HS-5 (cell line): ENCODE measurements around the gene AFAP1L2.

Experiments
- DNase-seq: peaks from one replicate; pipeline ENCODE4 v3.0.0-alpha.2; 2012; ENCODE audit warnings: low read depth

The AFAP1L2 gene

DNA sequence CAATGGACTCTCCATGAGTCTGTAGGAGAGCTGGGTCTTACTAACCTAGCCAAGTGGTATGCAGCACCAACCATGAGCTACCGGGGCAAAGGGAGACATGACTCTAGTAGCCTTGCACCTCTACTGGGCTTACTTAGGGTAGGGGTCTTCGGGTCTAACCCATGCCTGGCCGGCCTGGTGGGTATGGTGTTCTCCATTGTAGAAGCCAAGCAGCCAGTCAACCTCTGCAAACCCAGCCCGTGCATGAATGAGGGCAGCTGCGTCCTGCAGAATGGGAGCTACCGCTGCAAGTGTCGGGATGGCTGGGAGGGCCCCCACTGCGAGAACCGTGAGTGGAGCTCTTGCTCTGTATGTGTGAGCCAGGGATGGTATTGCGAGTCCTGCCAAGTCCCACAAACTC lies 114.3 kb downstream of the AFAP1L2 start:
- no peak for DNase-seq

DNA sequence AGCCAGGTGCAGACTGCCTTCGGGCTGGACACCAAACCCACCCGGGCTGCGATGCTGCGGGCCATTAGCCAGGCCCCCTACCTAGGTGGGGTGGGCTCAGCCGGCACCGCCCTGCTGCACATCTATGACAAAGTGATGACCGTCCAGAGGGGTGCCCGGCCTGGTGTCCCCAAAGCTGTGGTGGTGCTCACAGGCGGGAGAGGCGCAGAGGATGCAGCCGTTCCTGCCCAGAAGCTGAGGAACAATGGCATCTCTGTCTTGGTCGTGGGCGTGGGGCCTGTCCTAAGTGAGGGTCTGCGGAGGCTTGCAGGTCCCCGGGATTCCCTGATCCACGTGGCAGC lies 115.2 kb downstream of the AFAP1L2 start:
- DNase-seq: no peak

DNA sequence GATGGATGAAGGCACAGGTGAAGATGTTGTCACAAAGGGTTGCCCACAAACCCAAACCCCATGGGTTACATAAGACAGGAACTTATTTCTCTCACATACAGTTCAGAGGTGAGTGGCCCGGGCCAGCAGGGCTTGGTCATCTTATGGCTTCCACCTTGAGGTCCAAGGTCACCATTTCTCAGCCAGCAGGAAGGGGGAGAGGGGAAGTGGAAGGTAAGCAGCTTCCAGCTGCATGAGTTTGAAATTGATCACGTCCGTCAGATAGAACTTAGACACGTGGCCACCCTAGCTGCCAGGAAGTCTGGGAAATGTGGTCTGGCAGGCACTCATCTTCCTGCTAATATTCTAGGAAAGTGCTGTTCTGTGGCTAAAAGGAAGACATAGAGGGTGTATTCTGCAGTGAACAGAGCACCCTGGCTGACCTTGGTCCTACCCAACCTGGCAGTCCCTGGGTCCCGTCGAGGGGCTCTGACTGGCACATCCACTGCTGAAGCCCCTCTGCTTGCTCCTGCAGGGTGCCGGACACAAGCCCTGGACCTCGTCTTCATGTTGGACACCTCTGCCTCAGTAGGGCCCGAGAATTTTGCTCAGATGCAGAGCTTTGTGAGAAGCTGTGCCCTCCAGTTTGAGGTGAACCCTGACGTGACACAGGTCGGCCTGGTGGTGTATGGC lies 115.7 kb downstream of the AFAP1L2 start:
- no peak for DNase-seq

DNA sequence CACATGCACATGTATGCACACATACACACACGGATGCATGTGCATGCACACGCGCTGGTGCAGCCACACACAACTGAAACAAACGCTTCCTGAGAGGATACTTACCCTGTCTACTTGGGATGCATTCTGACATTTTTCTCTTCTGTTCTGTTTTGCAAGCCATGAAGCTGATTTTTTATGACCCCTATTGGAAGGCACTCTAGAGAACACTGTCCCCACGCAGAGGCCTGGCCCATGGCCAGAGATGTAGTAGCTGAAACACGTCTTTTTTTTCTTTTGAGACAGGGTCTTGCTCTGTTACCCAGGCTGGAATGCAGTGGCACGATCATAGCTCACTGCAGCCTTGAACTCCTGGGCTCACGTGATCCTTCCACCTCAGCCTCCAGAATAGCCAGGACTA lies 117.4 kb downstream of the AFAP1L2 start:
- DNase-seq: no peak

DNA sequence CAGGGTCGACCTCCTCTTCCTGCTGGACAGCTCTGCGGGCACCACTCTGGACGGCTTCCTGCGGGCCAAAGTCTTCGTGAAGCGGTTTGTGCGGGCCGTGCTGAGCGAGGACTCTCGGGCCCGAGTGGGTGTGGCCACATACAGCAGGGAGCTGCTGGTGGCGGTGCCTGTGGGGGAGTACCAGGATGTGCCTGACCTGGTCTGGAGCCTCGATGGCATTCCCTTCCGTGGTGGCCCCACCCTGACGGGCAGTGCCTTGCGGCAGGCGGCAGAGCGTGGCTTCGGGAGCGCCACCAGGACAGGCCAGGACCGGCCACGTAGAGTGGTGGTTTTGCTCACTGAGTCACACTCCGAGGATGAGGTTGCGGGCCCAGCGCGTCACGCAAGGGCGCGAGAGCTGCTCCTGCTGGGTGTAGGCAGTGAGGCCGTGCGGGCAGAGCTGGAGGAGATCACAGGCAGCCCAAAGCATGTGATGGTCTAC lies 118.3 kb downstream of the AFAP1L2 start:
- DNase-seq: no peak

DNA sequence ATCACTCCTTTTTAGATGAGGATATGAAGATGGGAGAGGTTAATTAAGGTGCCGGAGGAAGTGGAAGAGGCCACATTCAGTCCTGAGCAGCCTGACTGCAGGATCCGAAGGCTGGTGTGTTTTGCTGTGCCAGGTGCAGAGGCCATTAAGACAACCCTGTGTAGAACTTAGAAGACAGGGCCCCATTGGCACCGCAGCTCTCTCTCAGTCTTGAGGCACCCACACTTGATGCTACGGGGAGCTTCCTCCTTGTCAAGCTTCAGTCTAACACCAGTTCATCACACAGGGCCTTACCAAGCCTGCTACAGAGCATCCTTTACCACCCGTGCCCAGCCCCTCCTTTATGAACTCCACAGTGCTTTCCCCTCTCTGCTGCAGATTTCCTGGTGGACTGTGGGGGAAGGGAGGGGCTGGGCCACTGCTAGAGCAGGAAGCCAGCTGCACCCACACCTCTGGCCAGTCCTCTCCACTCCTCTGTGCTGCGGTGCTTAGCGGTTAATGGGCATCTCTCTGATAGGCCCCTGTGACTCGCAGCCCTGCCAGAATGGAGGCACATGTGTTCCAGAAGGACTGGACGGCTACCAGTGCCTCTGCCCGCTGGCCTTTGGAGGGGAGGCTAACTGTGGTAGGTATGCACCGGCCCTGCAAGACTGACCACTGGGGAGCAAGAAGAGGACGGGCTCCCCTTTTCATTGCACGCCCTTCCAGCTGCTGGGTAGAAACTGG lies 119.8 kb downstream of the AFAP1L2 start:
- no peak for DNase-seq

DNA sequence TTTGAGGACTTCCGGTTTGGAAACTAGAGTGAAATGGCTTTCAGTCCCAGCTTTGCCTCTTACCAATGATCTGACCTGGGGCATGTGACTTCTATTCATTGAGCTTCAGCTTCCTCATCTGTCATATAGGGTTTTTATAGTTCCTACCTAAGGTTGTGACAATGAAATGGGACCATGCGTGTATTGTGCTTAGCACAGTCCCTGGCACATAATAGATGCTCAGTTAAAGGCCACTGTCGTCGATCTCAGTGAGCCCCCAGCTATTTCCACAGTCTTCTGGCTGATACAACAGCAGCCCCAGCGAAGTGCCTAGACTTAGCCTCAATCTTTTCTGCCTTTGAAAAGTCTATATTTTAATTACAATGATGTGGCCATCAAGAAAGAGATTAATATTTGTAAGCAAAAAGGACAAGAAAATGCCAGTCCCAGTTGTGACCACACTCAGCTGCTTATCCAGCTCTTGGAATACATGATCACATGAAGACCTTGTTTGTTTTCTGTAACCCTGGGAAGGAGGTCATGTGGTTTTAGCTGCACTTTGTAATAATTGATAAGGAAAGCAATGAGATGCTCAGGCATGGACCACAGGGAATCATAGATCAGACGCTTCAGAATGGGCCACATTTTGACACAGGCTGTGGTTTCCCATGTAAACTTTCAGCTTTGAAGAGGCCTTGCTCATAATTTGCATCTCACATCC lies 120.6 kb downstream of the AFAP1L2 start:
- no peak for DNase-seq

DNA sequence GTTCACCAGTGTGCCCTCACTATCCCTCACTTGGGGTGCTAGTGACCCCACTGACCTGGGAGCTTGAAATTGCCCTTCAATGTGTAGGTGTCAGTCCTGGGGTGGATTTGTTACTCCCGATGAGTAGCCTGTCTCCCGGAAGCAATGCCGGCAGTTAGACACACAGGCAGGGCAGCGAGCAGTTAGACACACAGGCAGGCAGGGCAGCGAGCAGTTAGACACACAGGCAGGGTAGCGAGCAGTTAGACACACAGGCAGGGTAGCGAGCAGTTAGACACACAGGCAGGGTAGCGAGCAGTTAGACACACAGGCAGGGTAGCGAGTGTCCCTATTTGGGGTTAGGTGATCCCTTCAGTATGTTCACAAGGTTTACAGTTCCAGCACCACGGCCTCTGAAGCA lies 121.2 kb downstream of the AFAP1L2 start:
- no peak for DNase-seq

DNA sequence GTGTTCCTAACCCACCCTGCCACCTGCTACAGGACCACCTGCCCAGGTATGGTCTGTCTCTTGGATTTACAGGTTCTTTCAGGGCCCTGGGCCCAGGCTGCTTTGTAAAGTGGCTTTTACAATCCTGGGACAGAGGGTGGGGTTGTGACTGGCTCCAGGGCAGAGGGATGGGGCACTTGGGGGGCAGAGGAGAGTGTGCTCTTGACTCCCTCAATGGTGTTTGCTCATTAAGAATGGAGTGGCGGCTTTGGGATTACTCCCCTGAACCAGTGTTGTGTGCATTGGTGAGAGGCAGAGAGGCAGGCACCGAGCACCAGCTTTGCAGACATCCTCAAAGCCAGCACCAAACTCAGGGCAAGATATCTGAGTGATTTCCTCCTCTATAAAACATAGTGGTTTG lies 121.8 kb downstream of the AFAP1L2 start:
- DNase-seq: no peak

DNA sequence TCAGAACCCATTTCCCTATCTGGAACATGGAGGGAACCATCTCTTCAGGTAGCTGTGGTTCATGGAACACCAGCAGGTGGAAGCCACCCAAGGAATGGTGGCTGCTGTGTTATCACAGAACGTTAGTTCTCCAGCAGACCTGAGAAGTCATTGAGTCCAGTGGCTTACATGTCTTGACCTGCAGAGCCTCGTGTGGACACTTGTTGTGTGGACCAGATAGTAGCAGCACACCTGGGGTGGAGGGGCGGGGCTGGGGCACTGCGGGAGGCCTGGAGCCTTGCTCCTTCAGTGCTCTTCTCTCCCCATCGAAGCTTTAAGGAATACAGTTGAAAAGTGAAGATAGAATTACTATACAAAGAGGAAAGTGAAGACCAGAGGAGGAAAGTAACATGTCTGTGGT lies 122.8 kb downstream of the AFAP1L2 start:
- DNase-seq: no peak

DNA sequence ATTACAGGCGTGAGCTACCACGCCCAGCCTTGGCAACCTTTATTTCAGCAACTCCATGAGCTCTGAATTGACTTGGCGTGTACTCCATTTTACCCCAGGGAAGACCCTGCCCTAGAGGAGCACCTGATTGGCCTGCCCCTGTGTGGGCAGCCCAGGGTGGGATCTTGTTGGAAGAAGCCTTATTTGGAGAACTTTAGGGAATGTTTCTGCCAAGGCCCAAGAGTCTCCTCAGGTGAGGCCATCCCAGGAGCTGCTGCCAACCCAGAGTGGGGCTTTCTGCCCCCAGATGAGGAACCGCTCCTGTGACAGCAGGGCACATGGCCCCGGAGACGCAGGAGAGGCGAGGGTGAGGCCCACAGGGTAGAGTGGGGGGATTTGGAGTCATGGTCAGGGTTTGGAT lies 123.3 kb downstream of the AFAP1L2 start:
- no peak for DNase-seq

DNA sequence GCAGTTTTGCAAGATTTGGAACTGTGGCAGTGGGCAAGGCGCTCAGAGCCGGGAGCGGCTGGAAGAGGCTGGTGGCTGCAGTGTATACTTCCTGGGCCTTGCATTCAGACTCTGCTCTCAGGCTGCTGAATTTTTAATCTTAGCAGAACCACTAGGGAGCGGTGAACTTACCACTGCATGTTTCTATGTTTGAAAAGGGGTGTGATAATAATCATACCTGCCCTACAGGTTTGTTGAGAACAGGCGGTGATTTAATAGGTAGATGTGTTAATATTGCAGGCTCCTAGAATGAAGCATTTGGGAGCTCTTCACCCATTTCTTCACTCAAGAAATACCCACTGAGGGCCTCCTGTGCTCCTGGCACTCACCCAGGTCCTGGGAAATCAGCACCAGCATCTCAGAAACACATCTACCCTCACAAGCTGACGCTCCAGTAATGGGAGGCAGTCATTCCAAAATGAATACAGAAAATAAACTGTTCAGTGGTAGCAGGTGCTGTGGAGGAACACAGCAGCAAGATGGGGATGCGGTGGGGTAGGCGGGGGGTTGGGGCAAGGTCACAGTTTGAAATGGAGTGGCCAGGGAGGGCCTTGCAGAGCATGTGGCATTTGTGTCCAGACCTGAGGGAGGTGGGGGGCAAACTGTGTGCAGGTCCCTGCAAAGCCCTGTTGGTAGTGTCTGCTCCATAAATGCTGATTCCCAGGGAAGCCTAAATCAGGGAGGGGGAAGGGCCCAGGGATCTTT lies 124.2 kb downstream of the AFAP1L2 start:
- DNase-seq: no peak

DNA sequence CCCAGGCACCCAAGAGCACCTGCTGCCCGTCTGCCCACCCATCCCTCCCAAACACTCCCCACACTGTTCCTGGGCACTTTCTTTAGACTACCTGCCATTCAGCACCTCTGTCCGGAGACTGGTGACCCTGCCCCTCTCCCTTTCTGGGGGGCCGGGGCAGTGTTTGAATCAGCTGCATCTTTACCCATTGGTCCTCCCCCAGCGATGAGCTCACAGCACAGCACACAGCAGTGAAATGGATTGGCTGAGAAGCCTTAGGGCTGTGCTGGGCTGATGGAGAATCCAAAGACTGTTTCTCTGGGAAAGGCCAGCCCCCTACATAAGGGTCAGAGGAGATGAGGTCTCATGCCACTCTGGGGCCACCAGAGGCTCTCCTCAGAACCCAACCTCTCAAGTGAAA lies 125.0 kb downstream of the AFAP1L2 start:
- no peak for DNase-seq

DNA sequence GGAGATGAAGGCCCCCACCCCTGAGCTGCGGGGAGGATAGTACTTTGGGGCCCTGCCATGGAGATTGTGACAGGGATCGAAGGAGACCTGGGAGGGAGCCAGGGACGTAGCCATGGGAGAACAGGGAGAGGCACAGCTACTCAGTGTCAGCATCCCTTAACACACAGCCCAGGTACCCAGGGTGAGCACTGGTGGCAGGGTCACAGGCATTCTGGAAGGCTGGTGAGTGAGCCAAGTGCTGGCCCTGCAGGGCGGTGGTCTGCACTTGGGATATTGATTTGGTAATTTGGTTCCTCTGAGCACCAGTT lies 125.5 kb downstream of the AFAP1L2 start:
- DNase-seq: no peak

DNA sequence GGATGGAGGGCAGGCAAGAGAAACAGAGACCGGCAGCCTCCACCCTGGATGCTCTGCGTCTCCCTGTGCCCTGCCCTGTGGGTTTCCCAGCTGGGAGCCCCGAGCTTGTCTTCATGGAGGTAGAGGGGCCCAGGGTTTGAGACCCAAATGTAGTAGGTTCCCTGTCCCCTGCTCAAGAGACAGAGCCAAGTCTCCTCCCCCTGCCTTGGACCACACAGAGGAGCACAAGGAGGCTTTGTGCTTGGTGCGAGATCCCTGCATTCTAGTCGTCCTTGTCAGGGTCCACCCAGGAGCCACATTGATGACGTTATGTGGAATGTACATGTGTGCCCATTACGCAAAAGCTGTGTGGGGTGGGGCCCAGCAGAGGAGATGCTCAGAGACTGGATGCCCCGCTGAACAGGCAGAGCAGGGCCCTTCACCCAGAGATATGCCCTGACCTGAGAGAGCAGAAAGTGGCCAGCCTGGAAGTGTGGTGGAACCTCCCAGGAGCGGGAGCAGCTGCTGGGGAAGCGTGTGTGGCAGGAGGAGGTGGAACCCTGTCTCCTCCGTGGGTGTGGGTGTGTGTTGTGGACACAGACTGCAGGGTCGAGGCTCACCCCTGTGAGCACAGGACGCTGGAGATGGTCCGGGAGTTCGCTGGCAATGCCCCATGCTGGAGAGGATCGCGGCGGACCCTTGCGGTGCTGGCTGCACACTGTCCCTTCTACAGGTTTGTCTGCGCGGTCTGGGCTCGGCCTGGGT lies 126.0 kb downstream of the AFAP1L2 start:
- DNase-seq: no peak

DNA sequence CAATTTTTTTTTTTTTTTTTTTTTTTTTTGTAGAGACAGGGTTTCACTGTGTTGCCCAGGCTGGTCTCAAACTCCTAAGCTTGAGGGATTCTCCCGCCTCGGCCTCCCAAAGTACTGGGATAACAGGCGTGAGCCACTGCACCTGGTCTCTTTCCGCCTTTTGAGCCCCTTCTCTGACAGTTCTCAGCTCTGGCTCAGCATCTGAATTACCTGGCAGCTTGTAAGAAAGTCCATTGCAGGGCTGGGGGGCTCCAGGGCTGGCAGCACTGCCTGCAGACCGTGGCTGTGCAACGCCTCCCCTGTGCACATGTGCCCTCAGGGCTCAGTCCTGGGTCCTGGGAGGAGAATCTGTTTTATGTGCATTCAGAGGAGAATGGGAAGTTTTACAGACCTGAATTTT lies 127.6 kb downstream of the AFAP1L2 start:
- DNase-seq: no peak

DNA sequence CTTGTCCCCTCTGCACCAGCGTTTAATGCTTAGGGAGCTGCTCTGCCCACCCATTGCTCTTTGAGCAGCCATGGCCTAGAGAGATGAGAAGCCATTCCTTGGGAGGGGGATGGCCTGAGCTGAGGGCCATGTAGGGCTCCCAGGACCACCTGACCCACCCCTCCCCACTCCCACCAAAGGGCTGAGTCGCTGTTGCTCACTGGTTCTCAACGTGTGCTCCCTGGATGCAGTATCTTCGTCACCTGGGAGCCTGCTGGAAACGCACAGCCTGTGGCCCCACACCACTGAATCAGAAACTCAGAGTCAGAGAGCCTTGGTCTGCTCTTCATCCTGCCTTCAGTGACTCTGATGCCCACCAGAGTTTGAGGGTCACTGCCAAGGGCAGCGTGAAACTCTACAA lies 128.2 kb downstream of the AFAP1L2 start:
- DNase-seq: no peak

DNA sequence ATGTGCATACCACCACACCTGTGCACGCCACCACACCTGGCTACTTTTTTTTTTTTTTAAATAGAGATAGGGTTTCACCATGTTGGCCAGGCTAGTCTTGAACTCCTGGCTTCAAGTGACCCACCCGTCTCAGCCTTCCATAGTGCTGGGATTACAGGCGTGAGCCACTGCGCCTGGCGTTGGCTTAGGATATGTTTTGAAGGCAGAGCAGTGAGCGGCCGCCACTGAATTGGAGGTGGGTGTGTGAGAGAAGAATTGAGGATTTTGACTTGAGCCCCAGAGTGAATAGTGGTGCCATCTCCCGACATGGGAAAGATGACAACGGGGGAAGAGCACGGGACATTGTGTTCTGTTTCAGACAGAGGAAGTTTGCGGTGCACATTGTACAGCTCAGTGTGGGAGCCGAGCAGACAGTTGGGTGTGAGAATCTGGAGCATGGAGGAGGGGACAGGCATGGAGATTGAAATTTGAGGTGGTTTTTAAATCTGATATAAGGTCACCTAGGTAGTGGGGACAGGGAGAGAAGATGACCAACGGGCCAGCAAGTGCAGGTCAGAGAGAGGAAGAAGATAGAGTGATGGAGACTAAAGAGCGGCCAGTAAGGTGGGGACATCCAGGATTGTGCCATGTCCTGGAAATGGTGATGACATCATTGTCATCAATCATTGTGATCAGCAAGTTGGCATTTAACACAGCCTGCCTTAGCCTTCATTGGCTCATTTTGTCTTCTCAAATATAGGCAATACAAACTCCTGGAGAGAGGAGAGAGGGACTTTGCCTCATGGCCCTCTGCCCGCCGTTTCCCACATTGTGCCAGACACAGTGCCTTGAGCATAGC lies 129.5 kb downstream of the AFAP1L2 start:
- no peak for DNase-seq

DNA sequence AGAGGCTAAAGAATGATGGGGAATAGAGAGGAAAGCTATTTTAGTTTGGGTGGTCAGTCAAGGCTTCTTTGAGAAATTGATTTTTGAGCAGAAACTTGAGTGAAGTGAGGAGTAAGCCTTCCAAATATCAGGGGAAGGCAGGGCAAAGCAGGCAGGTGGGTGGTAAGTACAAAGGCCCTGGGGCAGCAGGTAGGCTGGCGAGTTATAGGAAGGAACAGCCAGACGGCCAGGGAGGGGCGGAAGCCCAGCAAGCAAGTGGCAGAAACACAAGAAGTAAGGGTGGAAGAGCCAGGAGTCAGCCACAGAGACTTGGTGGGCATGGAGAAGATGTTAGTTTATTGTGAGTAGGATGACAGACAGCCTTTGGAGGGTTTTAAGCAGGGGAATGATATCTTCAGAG lies 130.4 kb downstream of the AFAP1L2 start:
- DNase-seq: no peak

DNA sequence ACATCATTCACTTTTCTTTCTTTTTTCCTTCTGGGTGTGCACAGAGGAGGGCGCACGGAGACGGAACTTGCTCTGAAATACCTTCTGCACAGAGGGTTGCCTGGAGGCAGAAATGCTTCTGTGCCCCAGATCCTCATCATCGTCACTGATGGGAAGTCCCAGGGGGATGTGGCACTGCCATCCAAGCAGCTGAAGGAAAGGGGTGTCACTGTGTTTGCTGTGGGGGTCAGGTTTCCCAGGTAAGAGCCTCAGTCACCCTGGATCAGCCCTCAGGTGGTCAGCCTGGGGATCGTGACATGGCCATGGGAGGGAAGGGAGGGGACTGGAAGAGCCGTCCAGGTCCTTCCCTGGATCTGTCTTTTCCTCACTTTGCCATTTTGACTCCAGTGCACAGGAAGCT lies 131.6 kb downstream of the AFAP1L2 start:
- no peak for DNase-seq

DNA sequence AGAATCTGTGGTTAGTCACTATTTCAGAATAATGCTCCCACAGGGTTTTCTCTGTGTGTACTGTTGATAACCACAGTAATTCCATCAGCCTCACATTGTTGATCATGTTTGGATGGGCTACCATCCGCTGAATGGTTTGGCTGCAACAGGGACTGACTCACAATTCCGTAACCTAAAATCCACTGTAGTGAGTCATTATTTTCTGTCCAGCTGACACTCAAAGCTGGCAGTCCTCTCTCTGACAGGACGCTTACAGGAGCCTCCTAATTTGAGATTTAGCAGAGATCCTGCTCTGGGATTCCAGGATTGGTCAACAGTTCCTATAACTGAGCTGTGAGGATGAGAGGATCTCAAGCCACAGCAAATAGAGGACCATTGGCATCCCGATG lies 132.5 kb downstream of the AFAP1L2 start:
- DNase-seq: peak; percentile 92
